Left kidney (tissue), 2 donors: ENCODE measurements around the gene HPS5. TPM values are rescaled to one million over a fixed set of nuclear protein-coding genes. Genes with fewer than 3 reads are reported as not detected.

Experiments
- DNase-seq: peaks from one replicate; pipeline ENCODE4 v3.0.0-alpha.2; 2013
- polyA plus RNA-seq: library from polyadenylated mRNA; unstranded; fragments of 120-200 nt; gene quantifications from one replicate; pipeline ENCODE4 v1.2.1, GENCODE V29; 2013; ENCODE audit not compliant: insufficient read length

Gene HPS5
- polyA plus RNA-seq, 1 donor = 26.9 TPM

DNA sequence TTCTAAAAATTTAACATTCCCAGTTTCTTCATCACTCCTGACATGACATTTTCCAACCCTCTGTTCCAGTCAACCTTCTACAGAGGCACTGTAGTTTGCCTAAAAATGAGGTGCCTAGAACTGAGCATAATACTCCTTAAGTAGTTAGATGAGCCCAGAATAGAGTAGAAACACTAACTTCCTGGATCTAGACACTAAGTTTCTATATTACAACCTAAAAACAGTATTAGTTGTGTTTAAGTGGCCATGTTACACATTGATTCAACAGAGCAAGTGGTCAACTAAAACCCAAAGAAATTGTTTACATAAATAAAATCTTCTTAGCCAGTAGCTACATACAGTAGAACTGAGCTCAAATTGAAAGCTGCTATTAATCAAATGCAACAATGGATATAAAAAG is 1.3 kb downstream of the HPS5 start:
- no peak for DNase-seq

DNA sequence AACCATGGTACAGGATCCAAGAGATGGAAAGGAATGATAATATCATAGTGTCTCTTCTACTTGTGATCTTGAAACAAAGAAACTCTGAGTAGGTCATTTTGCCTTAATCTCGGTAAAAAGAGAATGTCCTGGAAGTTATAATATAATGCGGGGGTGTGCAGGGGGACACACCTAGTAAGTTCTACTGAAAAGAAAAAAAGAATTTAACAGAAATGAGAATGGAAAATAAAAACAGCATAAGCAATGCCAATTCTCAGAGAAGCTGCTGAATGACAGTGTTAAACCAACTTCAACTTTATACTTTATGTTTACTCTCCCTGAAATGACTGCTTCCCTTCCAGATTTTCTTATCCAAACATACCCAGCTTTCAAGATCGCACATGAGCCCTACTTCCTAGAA is 2.0 kb downstream of the HPS5 start:
- no peak for DNase-seq

DNA sequence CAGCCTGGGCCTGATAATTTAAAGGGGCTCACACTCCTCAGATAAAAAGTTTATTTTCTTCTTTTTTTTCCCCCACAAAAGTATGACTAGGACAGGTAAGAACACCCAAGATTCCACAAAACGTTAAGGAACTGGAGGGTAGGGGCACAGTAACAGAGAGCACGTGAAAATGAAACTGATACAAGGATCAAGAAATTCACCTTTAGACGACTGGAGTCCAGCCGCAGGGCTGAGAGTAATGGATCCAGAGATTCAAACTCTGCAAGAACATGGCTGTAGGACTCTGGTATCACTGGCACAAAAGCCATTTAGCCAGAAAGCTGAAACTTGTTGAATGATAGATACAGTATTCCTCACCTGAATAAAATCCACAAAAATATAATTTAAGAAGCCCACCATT is 4.4 kb downstream of the HPS5 start:
- no peak for DNase-seq

- DNase-seq = no peak
These were observed 6.0 kb downstream of the HPS5 start for GRCh38 chr11:18315893-18316292.

DNA sequence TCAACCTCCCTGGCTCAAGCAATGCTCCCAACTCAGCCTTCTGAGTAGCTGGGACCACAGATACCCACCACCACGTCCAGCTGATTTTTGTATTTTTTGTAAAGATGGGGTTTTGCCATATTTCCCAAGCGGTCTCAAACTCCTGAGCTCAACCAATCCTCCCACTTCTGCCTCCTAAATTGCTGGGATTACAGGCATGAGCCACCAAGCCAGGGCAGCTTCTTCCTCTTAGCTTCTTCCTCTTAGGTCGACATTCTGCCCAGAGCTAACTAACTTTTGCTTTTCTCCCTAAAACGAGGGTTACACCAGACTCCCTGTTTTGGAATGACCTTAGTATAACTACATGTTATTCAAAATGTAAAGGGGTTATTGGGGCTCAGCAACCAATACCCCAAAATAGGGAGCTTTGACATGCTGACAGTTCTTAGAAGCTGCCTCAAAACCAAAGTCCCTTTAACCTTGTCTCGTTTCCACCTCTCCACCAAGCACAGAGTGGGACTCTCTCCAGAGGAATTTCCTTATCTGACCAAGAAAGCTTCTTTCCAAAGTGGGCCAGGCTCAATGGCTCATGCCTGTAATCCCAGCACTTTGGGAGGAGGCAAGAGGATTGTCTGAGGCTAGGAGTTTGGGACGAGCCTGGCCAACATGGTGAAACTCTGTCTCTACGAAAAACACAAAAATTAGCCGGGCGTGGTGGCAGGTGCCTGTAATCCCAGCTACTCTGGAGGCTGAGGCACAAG is 7.0 kb downstream of the HPS5 start:
- DNase-seq = no peak

DNA sequence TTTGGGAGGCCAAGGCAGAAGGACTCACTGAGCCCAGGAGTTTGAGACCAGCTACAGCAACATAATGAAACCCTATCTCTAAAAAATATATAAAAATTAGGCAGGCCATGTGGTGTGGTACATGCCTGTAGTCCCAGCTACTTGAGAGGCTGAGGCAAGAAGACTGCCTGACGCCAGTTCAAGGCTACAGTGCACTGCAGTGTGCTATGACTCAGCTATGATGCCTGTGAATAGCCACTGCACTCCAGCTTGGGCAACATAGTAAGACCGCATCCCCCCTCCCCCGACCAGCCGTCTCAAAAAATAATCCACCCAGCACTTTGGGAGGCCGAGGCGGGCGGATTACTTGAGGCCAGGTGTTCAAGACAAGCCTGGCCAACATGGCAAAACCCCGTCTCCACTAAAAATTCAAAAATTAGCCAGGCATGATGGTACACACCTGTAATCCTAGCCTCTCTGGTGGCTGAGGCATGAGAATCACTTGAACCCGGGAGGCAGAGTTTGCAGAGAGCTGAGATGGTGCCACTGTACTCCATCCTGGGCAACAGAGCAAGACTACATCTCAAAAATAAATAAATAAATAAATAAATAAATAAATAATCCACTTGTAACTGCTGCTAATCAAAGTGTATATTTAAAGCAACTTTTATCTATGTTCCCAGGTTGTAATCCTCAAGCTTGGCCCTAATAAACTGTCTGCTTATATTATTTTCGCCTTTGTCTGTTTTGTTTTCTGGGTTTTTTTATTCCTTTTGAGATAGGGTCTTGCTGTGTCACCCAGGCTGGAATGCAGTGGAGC is 7.8 kb downstream of the HPS5 start:
- no peak for DNase-seq

GRCh38 chr11:18312663-18313420 is 9.1 kb downstream of the HPS5 start:
- no peak for DNase-seq

DNA sequence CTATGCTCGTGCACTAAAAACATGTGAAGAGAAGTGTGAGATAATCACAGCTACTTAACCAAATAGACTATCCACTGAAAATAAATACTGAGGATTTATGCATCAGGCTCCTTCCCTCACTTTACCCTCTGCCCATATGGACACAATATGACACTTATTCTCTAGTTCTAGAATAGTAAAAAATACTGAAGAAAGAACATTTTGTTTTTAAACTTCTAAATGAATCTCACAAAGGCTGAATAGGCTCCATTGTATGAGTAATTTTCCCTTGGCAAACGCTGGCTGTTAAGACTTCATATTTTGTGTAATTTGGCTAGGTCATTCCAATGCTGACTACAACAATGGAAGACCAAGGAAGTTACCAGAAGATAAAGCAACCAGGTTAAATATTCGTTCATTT is 9.9 kb downstream of the HPS5 start:
- no peak for DNase-seq

GRCh38 chr11:18310800-18311340 is 11.1 kb downstream of the HPS5 start:
- no peak for DNase-seq

DNA sequence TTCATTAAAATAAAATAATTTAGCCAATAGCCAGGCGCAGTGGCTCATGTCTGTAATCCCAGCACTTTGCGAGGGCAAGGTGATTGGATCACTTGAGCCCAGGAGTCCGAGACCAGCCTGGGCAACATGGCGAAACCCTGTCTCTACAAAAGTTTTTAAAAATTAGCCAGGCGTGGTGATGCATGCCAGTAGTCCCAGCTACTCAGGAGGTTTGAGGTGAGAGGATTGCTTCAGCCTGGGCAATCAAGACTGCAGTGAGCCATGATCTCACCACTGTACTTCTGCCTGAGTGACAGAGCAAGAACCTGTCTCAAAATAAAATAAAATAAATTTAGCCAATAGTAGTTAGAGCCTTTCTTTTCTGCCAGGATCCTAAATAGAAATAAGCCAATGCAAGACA is 12.2 kb downstream of the HPS5 start:
- no peak for DNase-seq

DNA sequence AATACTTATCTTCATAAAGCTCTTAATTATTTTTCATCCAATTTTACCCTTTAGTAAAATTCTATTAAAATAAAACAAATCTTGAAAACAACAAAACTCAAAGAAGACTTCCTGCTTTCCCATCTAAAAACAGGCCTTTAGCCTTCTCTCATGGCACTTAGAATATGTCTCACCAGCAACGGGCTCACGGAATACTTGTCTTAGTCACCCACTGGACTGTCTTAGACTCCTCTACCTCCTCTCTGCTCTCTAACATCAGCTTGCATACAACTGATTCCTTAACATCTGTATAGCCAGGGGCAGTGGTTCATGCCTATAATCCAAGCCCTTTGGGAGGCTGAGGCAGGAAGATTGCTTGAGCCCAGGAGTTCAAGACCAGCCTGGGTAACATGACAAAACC is 13.7 kb downstream of the HPS5 start:
- no peak for DNase-seq

DNA sequence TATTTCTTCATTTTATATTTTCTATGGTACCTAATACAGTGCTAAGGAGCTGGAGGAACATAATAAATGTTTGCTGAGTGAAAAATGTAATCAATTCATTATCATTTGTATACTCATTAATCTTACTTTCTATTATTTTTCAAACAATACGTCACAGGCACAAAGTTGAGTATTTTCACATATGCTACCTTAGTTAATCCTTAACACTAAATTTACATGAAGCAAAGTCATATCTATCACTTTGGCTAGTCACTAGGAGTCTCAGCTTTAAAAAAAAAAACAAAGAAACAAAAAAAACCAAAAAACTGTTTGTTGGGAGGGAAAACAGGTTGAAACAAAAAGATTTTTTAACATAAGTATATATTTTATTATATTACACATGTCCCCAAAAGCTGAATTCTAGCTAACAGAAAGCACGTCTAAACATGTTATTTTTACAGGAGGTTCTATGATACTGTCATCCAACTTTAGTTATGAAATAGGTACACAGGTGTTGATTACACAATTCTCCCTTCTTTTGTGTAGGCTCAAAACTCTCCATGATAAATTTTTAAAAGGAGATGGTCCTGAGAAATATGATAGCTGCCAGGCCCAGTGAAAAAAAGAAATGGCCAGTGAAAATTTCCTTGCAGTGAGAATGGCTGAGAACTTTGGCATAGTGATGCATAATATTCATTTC is 14.3 kb downstream of the HPS5 start:
- DNase-seq = no peak

- DNase-seq = no peak
These were observed 17.2 kb downstream of the HPS5 start for GRCh38 chr11:18304745-18305144.

- no peak for DNase-seq
These were observed 22.2 kb downstream of the HPS5 start for GRCh38 chr11:18299721-18300120.

GRCh38 chr11:18295316-18295715 is 26.6 kb downstream of the HPS5 start:
- DNase-seq = no peak

DNA sequence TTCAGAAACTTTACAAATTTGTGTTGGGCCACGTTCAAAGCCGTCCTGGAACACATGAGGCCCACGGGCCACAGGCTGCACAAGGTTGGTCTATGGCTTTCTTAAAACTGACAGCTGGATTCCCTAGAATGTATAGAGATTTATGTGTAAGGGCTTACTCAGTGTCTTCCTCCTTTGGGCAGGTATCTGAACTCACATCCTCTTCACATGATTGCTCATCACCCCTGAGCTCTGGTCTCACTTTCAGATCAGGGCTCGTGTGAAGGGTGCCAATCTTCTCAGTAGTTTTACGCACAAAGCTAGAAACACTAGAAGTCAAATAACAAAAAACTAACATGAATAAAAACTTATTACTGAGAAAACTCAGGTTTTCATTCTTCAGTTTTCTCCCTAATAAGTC is 27.1 kb downstream of the HPS5 start:
- DNase-seq = no peak

DNA sequence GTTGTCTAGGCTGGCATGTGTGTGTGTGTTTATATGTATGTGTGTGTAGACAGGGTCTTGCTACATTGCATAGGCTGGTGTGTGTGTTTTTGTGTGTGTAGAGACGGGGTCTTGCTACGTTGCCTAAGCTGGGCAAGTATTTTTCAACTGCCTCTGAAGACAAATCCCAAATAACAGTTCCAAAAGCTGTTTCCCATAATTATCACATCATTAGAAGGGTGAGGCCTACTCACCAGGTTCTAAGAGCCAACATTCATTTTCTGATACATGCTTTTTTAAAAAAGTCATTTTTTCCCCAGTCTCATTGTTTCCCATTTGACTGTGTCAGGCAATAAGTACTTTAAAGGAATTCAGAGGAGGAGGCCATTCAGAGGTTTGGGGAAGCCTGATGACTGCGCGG is 33.0 kb downstream of the HPS5 start:
- no peak for DNase-seq

DNA sequence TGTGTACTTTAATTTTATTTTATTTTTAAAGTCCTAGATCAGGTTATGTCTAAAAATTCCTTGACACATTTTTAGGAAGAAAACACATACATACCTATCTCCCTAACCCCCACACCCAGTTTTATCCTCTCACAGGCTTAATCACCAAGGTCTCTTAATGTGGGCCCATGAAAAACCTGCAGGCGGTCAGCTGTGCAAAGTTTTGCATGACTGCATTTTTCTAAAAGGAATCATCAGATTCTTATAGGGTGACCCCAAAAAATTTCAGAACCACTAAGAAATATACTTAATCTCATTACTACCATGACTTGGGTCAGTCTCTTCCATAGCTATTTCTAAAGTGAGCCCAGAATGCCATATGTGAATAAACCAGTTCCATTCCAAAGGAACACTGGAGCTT is 36.1 kb downstream of the HPS5 start:
- no peak for DNase-seq

GRCh38 chr11:18282626-18283025 is 39.3 kb downstream of the HPS5 start:
- no peak for DNase-seq

- DNase-seq = no peak
These were observed 41.4 kb downstream of the HPS5 start for GRCh38 chr11:18280438-18281045.

DNA sequence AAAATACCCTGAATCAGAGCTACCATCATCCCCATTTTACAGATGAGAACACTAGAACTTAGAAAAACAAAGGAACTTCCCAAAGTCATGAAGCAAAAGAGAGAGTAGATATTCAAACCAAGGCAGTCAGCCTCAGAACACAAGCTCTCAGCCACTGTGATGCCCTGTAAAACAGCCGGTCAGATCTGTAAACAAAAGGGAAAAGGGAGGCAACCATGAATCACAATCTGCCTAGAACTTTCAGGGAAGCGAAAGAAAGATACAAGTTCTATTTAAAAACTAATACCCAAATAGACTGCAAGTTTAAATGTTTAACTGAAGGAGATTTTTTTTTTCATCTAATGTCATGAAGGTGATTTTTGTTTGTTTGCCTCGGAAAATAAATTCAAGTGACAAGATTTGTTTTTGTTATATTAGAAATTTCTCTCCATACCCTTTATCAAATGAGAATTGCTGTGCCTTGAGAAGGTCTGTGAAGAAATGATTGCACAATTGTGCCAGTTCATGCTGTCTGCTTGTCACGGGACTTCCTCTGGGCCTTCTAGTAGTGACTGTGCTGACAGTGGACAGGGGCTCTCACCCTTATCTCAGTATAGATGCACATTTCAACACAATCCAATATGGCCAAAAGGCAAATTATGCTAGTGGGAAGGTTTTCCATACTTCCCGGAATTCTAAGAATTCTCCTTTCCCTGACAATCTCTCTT is 44.2 kb downstream of the HPS5 start:
- no peak for DNase-seq
